Endothelial cell of umbilical vein (primary cell): ENCODE data around the gene TRAF3. TPM values are rescaled to one million over a fixed set of nuclear protein-coding genes. Genes with fewer than 3 reads are reported as not detected.

Experiments
- BruUV-seq: library from RNA; stranded (reverse); fragments of 400-500 nt; replicated peaks from 2 replicates; lab custom pipeline; 2021; lab: Mats Ljungman, UMichigan
- CTCF ChIA-PET: fragments of 300-600, 350-600 bp; sonication (Branson Sonifier 250); formaldehyde crosslinking; loops from one replicate; lab custom pipeline; 2021; ENCODE audit warnings: antibody characterized with exemption, inconsistent platforms; lab: Charles Lee
- POLR2A ChIA-PET: fragments of 300-600, 350-600 bp; sonication (Branson Sonifier 250); formaldehyde crosslinking; loops from one replicate; lab custom pipeline; 2021; ENCODE audit warnings: antibody characterized with exemption, inconsistent platforms; lab: Charles Lee
- DNase-seq: peaks from one replicate; pipeline ENCODE4 v3.0.0-alpha.2; 2011; ENCODE audit warnings: low read depth, low spot score
- FAIRE-seq: peaks from 2 replicates; lab custom pipeline; 2011; peaks lifted over from hg19 to GRCh38; lab: Jason Lieb, UNC
- H2AFZ ChIP-seq: 2 replicates; pipeline ENCODE4 v1.6.0; 2012; ENCODE audit warnings: low read depth, low read length, control low read depth, inconsistent platforms
- H3K27ac ChIP-seq: 2 replicates; pipeline ENCODE4 v1.5.1; 2011; ENCODE audit warnings: low read depth, mild to moderate bottlenecking, control low read depth, low read length, moderate library complexity; ENCODE audit not compliant: insufficient read depth
- H3K27me3 ChIP-seq, 2 experiments: 2 replicates each; pipeline versions ENCODE4 v1.6.0 to v1.6.1; 2011; ENCODE audit warnings: low read length in 2 of 2, mixed read lengths in 1 of 2; ENCODE audit not compliant: control insufficient read depth in 2 of 2, insufficient read depth in 2 of 2
- H3K36me3 ChIP-seq, 2 experiments: 2 replicates in 1 of 2; 3 replicates in 1 of 2; pipeline ENCODE4 v1.5.1; 2011; ENCODE audit warnings: low read length in 2 of 2, mild to moderate bottlenecking in 1 of 2, moderate library complexity in 1 of 2; ENCODE audit not compliant: control insufficient read depth in 2 of 2, insufficient read depth in 2 of 2; ENCODE audit errors: extremely low read depth in 1 of 2
- H3K4me1 ChIP-seq: 3 replicates; pipeline ENCODE4 v1.5.1; 2011; ENCODE audit warnings: mild to moderate bottlenecking, low read length; ENCODE audit not compliant: control insufficient read depth, insufficient read depth; ENCODE audit errors: extremely low read depth
- H3K4me2 ChIP-seq: 2 replicates; pipeline ENCODE4 v1.6.1; 2011; ENCODE audit warnings: low read length, control low read depth, mixed read lengths; ENCODE audit not compliant: insufficient read depth
- H3K4me3 ChIP-seq, 3 experiments: fragments of 200-600 bp in 1 of 3; sonication (generic), shearing (Covaris generic) in 1 of 3; replicated peaks in 1 of 3; 2 replicates each; pipeline ENCODE4 v1.5.1; 2011 to 2016; ENCODE audit warnings: control low read depth in 3 of 3, low read length in 3 of 3, mild to moderate bottlenecking in 2 of 3, inconsistent platforms in 1 of 3, low read depth in 1 of 3, moderate library complexity in 1 of 3; ENCODE audit not compliant: insufficient read depth in 1 of 3
- H3K79me2 ChIP-seq: 2 replicates; pipeline ENCODE4 v1.6.0; 2012; ENCODE audit warnings: low read length, inconsistent platforms; ENCODE audit not compliant: control insufficient read depth, insufficient read depth
- H3K9ac ChIP-seq: replicated peaks from 2 replicates; pipeline ENCODE3; 2011; ENCODE audit warnings: low read length, control low read depth; ENCODE audit not compliant: insufficient read depth; ENCODE audit errors: extremely low read depth
- H3K9me1 ChIP-seq: replicated peaks from 3 replicates; pipeline ENCODE4 v1.6.0; 2011; ENCODE audit warnings: mild to moderate bottlenecking, low read length; ENCODE audit not compliant: control insufficient read depth, insufficient read depth; ENCODE audit errors: extremely low read depth
- H3K9me3 ChIP-seq: replicated peaks from 2 replicates; pipeline ENCODE4 v1.5.1; 2012; ENCODE audit warnings: low read length, inconsistent platforms; ENCODE audit not compliant: control insufficient read depth, insufficient read depth
- H4K20me1 ChIP-seq: replicated peaks from 2 replicates; pipeline ENCODE3; 2011; ENCODE audit warnings: mild to moderate bottlenecking, low read length; ENCODE audit not compliant: control insufficient read depth, insufficient read depth; ENCODE audit errors: extremely low read depth
- CTCF ChIP-seq, 2 donors: IDR thresholded peaks; 1 replicate in 1 of 2; 2 replicates in 1 of 2; pipeline ENCODE4 v1.5.1; 2011; ENCODE audit warnings: low read length in 2 of 2, mild to moderate bottlenecking in 2 of 2, moderate library complexity in 2 of 2, control low read depth in 1 of 2, inconsistent platforms in 1 of 2, low read depth in 1 of 2; ENCODE audit not compliant: insufficient read depth in 1 of 2; ENCODE audit errors: extremely low read depth in 1 of 2
- EZH2 ChIP-seq: IDR thresholded peaks from 2 replicates; pipeline ENCODE4 v1.6.1; 2012; ENCODE audit warnings: borderline replicate concordance, low read depth, mild to moderate bottlenecking, moderate library complexity, low read length, inconsistent platforms; ENCODE audit not compliant: severe bottlenecking
- FOS ChIP-seq: IDR thresholded peaks from 2 replicates; pipeline ENCODE4 v1.6.1; 2011; ENCODE audit warnings: mild to moderate bottlenecking, low read length, moderate library complexity, borderline replicate concordance; ENCODE audit not compliant: insufficient read depth
- GATA2 ChIP-seq: IDR thresholded peaks from 2 replicates; pipeline ENCODE4 v1.7.0; 2011; ENCODE audit warnings: low read depth, mild to moderate bottlenecking, moderate library complexity, mixed read lengths, low read length; ENCODE audit not compliant: insufficient read length, insufficient read depth
- JUN ChIP-seq: IDR thresholded peaks from 2 replicates; pipeline ENCODE4 v1.6.1; 2011; ENCODE audit warnings: borderline replicate concordance, low read depth; ENCODE audit not compliant: insufficient read length, insufficient read depth
- MAX ChIP-seq: IDR thresholded peaks from 2 replicates; pipeline ENCODE4 v1.6.1; 2011; ENCODE audit not compliant: insufficient read depth, insufficient read length
- MYC ChIP-seq: IDR thresholded peaks from one replicate; pipeline ENCODE4 v1.6.1; 2011; ENCODE audit warnings: mild to moderate bottlenecking, low read depth, low read length
- POLR2A ChIP-seq: IDR thresholded peaks from 2 replicates; pipeline ENCODE4 v1.6.1; 2012; ENCODE audit warnings: low read depth, mild to moderate bottlenecking, control low read depth, low read length
- POLR2AphosphoS5 ChIP-seq: IDR thresholded peaks from 2 replicates; pipeline ENCODE4 v1.6.1; 2012; ENCODE audit warnings: low read depth, mild to moderate bottlenecking, control low read depth, low read length, moderate library complexity; ENCODE audit not compliant: insufficient read depth
- dilution Hi-C: fragments of 300-500 bp; cut with MboI; formaldehyde crosslinking; loops from one replicate; pipeline ENCODE4 v1.15.0; 2019; ENCODE audit warnings: low sequenced_read_pairs; ENCODE audit not compliant: extremely low pct_ligation_motif_present
- intact Hi-C: fragments of 100-400 bp; cut with micrococcal nuclease; formaldehyde crosslinking; loops from one replicate; pipeline ENCODE4 v1.10.0; 2022
- polyA plus RNA-seq, 4 experiments: library from polyadenylated mRNA; depleted of rRNA in 3 of 4; stranded (reverse) in 3 of 4; unstranded in 1 of 4; fragments of >200 nt; gene quantifications; 2 replicates each; pipeline versions ENCODE4 v1.2.1 to v1.2.3, GENCODE V29; 2011 to 2012; ENCODE audit warnings: missing spikeins in 1 of 4
- total RNA-seq: library from RNA; stranded (reverse); gene quantifications from 2 replicates; pipeline ENCODE4 v1.2.3, GENCODE V29; 2021

The TRAF3 gene
- total and polyA plus RNA-seq, 2 donors (not counting 3 experiments of a cell fraction or from before 2014, with no cell fraction given), result 14.4 to 27.6 TPM

- Histone ChIP-seq H3K9me3 (peaks cover 2% of the 10 kb centered on the region), H3K9me1 (no peaks in the 10 kb centered on the region), H2AFZ (no peak overlapping the region), H3K4me1 (no peaks in the 10 kb centered on the region), H4K20me1 (no peaks in the 10 kb centered on the region), H3K27ac (no peak overlapping the region), H3K79me2 (no peaks in the 10 kb centered on the region), H3K4me2 (no peak overlapping the region), H3K36me3 (no peaks in the 10 kb centered on the region), H3K4me3 (no peak overlapping the region), H3K27me3 (no peaks in the 10 kb centered on the region), H3K9ac (no peak overlapping the region)
- CTCF ChIA-PET, result interaction anchor here (0.7 to 1.5 kb wide), 3 partner anchors 25 to 144 kb away, joined by 3 to 4 read pairs (median 3); no protein-coding TSS in a partner anchor
- no TSS peak for BruUV-seq
- no peak for FAIRE-seq
- dilution Hi-C loops, result no loop called here
- intact Hi-C loops, result no loop called here
- POLR2A ChIA-PET, result no interaction called here
- no peak for TF ChIP-seq FOS
- no peak for TF ChIP-seq JUN
- TF ChIP-seq POLR2AphosphoS5, result no peak
- no peak for TF ChIP-seq EZH2
- TF ChIP-seq POLR2A, result no peak
- TF ChIP-seq CTCF (IDR thresholded peaks at IDR 0.05; ENCODE audit: extremely low read depth in 1 of 2, insufficient read depth in 1 of 2, low read depth in 1 of 2, low read length in 2 of 2), result no peak
- TF ChIP-seq MYC, result no peak
- no peak for TF ChIP-seq GATA2
- no peak for TF ChIP-seq MAX
- DNase-seq, result no peak
Measured at GRCh38 chr14:102738373-102739189, 38.7 kb upstream of the TRAF3 start.
